ENCODE results near the gene GPRASP2.
"Not testable (repeated sequence)": the region's sequence is repeated elsewhere in the genome, so short reads cannot be mapped to it uniquely, and the experiment has no call there.

Gene GPRASP2

GRCh38 chrX:102712216-102712966 lies at the start of gene GPRASP2:
GPRASP2 (plus strand) TSS chrX:102712448; CDS start chrX:102714870, 2,422 bp downstream.
- in situ Hi-C loops (cut with MboI; ENCODE audit: low sequenced_read_pairs) = no loop called here
- Histone ChIP-seq H3K4me3 (peak within 1 kb of the TSS; percentile 59), H3K27me3 (ENCODE audit: low read depth) (no peaks in the 10 kb centered on the region), H3K9me3 (no peaks in the 10 kb centered on the region), H3K36me3 (replicated peaks) (peaks cover 18% of the 10 kb centered on the region), H3K4me1 (peaks cover 21% of the 10 kb centered on the region)
- peak; percentile 15 to 78 for DNase-seq (ENCODE audit: low spot score in 2 of 2)

GRCh38 chrX:102663820-102664219 lies 48.4 kb upstream of the GPRASP2 start:
- DNase-seq (ENCODE audit: low spot score in 2 of 2); H3K36me3 ChIP-seq (replicated peaks); H3K4me3 ChIP-seq; H3K4me1 ChIP-seq; H3K9me3 ChIP-seq; H3K27me3 ChIP-seq (ENCODE audit: low read depth); in situ Hi-C loops (cut with MboI; ENCODE audit: low sequenced_read_pairs): not testable (repeated sequence)

DNA sequence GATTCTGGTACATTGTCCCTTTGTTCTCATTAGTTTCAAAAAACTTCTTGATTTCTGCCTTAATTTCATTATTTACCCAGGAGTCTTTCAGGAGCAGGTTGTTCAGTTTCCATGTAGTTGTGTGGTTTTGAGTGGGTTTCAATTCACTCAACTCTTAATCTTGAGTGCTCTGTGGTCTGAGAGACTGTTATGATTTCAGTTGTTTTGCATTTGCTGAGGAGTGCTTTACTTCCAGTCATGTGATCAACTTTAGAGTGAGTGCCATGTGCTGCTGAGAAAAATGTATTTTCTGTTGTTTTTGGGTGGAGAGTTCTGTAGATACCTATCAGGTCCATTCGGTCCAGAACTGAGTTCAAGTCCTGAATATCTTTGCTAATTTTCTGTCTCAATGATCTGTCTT lies 45.2 kb upstream of the GPRASP2 start:
- H3K36me3 ChIP-seq (replicated peaks); H3K9me3 ChIP-seq; H3K4me1 ChIP-seq; DNase-seq (ENCODE audit: low spot score in 2 of 2); H3K4me3 ChIP-seq; in situ Hi-C loops (cut with MboI; ENCODE audit: low sequenced_read_pairs); H3K27me3 ChIP-seq (ENCODE audit: low read depth): not testable (repeated sequence)

DNA sequence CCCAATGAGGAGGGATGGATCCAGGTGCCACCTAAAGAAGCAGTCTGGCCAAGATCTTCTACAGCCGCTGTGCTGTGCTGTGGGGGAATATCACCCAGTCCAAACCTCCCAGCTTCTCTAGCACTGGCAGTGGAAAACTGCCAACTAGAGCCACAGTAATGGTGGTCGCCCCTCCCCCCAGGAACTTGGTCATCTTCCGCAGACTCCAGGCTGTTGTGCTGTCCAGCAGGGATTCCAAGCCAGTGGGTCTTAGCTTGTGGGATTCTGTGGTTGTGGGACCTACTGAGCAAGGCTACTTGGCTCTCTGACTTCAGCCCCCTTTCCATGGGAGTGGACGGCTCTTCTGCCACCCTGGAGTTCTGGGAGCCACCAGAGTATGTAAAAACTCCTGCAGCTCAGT lies 42.7 kb upstream of the GPRASP2 start:
- Histone ChIP-seq H3K27me3 (ENCODE audit: low read depth) (no peaks in the 10 kb centered on the region), H3K4me1 (no peaks in the 10 kb centered on the region), H3K9me3 (no peaks in the 10 kb centered on the region), H3K36me3 (replicated peaks) (no peaks in the 10 kb centered on the region), H3K4me3 (no peak overlapping the region)
- in situ Hi-C loops (cut with MboI; ENCODE audit: low sequenced_read_pairs) = no loop called here
- DNase-seq (ENCODE audit: low spot score in 2 of 2) = no peak

GRCh38 chrX:102672856-102673255 lies 39.4 kb upstream of the GPRASP2 start:
- Histone ChIP-seq H3K4me3 (no peak overlapping the region), H3K9me3 (no peaks in the 10 kb centered on the region), H3K4me1 (no peaks in the 10 kb centered on the region), H3K27me3 (ENCODE audit: low read depth) (no peaks in the 10 kb centered on the region), H3K36me3 (replicated peaks) (no peaks in the 10 kb centered on the region)
- in situ Hi-C loops (cut with MboI; ENCODE audit: low sequenced_read_pairs) = no loop called here
- no peak for DNase-seq (ENCODE audit: low spot score in 2 of 2)

- H3K9me3 ChIP-seq; H3K27me3 ChIP-seq (ENCODE audit: low read depth); in situ Hi-C loops (cut with MboI; ENCODE audit: low sequenced_read_pairs); DNase-seq (ENCODE audit: low spot score in 2 of 2); H3K36me3 ChIP-seq (replicated peaks); H3K4me3 ChIP-seq; H3K4me1 ChIP-seq: not testable (repeated sequence)
Measured at GRCh38 chrX:102677479-102677878, 34.8 kb upstream of the GPRASP2 start.

- no peaks in the 10 kb centered on the region for H3K36me3 ChIP-seq (replicated peaks)
- H3K4me3 ChIP-seq = no peak overlapping the region
- DNase-seq (ENCODE audit: low spot score in 2 of 2) = no peak
- H3K9me3 ChIP-seq = 0 out of 2 replicates have a peak, but pooled peaks cover 3% of the 10 kb centered on the region
- in situ Hi-C loops (cut with MboI; ENCODE audit: low sequenced_read_pairs) = no loop called here
- H3K4me1 ChIP-seq = no peaks in the 10 kb centered on the region
- H3K27me3 ChIP-seq (ENCODE audit: low read depth) = no peaks in the 10 kb centered on the region
Measured at GRCh38 chrX:102684772-102685520, 27.3 kb upstream of the GPRASP2 start.

GRCh38 chrX:102694749-102695148 lies 17.5 kb upstream of the GPRASP2 start:
- Histone ChIP-seq H3K9me3 (no peaks in the 10 kb centered on the region), H3K36me3 (replicated peaks) (no peaks in the 10 kb centered on the region), H3K4me3 (no peak overlapping the region), H3K4me1 (peaks cover 5% of the 10 kb centered on the region), H3K27me3 (ENCODE audit: low read depth) (no peaks in the 10 kb centered on the region)
- DNase-seq (ENCODE audit: low spot score in 2 of 2) = no peak
- in situ Hi-C loops (cut with MboI; ENCODE audit: low sequenced_read_pairs) = no loop called here

DNA sequence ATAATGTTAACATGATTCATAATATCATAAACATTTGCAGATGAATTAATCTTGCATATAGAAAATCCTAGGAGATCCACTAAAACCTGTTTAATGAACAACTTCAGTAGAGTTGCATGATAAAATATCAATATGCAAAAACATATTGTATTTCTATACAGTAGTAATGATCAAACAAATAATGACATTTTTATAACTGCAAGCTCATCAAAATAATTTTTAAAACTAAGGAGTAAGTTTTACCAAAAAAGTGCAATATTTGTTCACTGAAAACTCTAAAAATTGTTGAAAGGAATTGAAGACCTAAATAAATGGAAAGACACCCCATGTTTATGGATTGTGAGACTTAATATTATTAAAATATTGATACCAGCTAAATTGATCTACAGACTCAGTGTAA lies 15.9 kb upstream of the GPRASP2 start:
- Histone ChIP-seq H3K9me3 (no peaks in the 10 kb centered on the region), H3K4me3 (no peak overlapping the region), H3K36me3 (replicated peaks) (no peaks in the 10 kb centered on the region), H3K4me1 (peaks cover 5% of the 10 kb centered on the region), H3K27me3 (ENCODE audit: low read depth) (no peaks in the 10 kb centered on the region)
- in situ Hi-C loops (cut with MboI; ENCODE audit: low sequenced_read_pairs) = no loop called here
- no peak for DNase-seq (ENCODE audit: low spot score in 2 of 2)

GRCh38 chrX:102697494-102697893 lies 14.8 kb upstream of the GPRASP2 start:
- Histone ChIP-seq H3K4me1 (peaks cover 5% of the 10 kb centered on the region), H3K36me3 (replicated peaks) (no peaks in the 10 kb centered on the region), H3K4me3 (no peak overlapping the region), H3K9me3 (no peaks in the 10 kb centered on the region), H3K27me3 (ENCODE audit: low read depth) (no peaks in the 10 kb centered on the region)
- DNase-seq (ENCODE audit: low spot score in 2 of 2) = no peak
- in situ Hi-C loops (cut with MboI; ENCODE audit: low sequenced_read_pairs) = no loop called here

GRCh38 chrX:102708900-102709299 lies 3.3 kb upstream of the GPRASP2 start:
- Histone ChIP-seq H3K36me3 (replicated peaks) (peaks cover 3% of the 10 kb centered on the region), H3K9me3 (no peaks in the 10 kb centered on the region), H3K27me3 (ENCODE audit: low read depth) (no peaks in the 10 kb centered on the region), H3K4me3 (no peak overlapping the region), H3K4me1 (peaks cover 21% of the 10 kb centered on the region)
- in situ Hi-C loops (cut with MboI; ENCODE audit: low sequenced_read_pairs) = no loop called here
- peak; percentile 49 to 70 for DNase-seq (ENCODE audit: low spot score in 2 of 2)

DNA sequence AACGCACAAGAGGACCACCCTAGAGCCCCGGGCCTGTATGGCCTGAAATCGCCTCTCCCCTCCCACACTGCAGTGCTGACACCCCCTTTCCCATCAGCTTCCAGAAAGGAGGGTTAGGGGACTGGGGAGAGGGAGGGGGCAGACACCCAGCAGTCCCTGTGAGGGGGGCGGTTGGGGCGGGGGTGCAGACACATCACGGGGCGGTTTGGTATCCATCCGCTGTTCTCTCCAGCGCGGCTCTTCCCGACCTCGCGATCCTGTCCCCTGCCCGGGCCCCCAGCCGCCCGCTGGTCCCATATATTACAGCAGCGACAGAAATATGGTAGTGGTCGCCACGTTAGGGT lies 404 bp upstream of the GPRASP2 start:
- Histone ChIP-seq H3K4me1 (peaks cover 21% of the 10 kb centered on the region), H3K27me3 (ENCODE audit: low read depth) (no peaks in the 10 kb centered on the region), H3K36me3 (replicated peaks) (peaks cover 18% of the 10 kb centered on the region), H3K4me3 (peak overlapping the region; percentile 59), H3K9me3 (no peaks in the 10 kb centered on the region)
- DNase-seq (ENCODE audit: low spot score in 2 of 2) = no peak
- in situ Hi-C loops (cut with MboI; ENCODE audit: low sequenced_read_pairs) = no loop called here

DNA sequence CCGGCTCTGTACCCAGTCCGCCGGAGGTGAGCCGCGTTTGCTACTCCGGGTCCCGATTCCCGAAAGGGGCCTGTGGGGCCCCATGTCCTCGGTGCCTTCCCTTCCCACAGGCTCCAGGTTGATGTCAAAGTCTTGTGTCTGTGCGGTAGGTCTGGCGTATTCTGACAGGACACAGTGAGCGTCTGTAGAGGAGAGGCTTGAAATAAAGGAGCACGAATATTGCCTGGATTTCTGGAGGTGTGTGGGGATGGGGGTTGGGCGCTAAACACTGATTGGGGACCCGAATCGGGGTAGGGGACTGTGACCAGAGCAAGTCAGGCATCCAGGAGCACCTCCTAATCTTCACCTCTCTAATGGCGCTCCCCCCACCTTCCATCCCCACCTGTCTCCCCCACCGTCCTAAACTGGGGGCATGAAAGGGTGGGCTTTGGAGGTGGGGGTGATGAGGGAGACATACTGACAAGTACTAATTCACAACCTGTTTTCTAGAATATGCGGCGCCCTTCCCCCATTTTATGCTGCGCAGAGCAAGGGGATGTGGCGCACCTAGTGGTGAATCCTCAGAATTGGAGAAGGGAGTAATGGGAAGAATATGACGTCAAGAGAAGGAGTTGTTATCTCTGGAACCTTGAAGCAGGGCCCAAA lies 855 bp downstream of the GPRASP2 start:
- Histone ChIP-seq H3K4me3 (peak overlapping the region; percentile 59), H3K27me3 (ENCODE audit: low read depth) (no peaks in the 10 kb centered on the region), H3K4me1 (peaks cover 26% of the 10 kb centered on the region), H3K9me3 (no peaks in the 10 kb centered on the region), H3K36me3 (replicated peaks) (peaks cover 18% of the 10 kb centered on the region)
- DNase-seq (ENCODE audit: low spot score in 2 of 2) = peak; percentile 57 to 80
- in situ Hi-C loops (cut with MboI; ENCODE audit: low sequenced_read_pairs) = no loop called here

- no peak overlapping the region for H3K4me3 ChIP-seq
- no peaks in the 10 kb centered on the region for H3K27me3 ChIP-seq (ENCODE audit: low read depth)
- H3K36me3 ChIP-seq (replicated peaks) = peaks cover 18% of the 10 kb centered on the region
- DNase-seq (ENCODE audit: low spot score in 2 of 2) = no peak
- peaks cover 16% of the 10 kb centered on the region for H3K4me1 ChIP-seq
- no peaks in the 10 kb centered on the region for H3K9me3 ChIP-seq
- in situ Hi-C loops (cut with MboI; ENCODE audit: low sequenced_read_pairs) = no loop called here
Measured at GRCh38 chrX:102714994-102715393, 2.7 kb downstream of the GPRASP2 start.

Measured in HAP-1 (cell line).